ENCODE data around the gene PMEPA1.

GRCh38 chr20:57707849-57708693 is 1.7 kb downstream of the PMEPA1 start:
- TF ChIP-seq, protein P1, sequence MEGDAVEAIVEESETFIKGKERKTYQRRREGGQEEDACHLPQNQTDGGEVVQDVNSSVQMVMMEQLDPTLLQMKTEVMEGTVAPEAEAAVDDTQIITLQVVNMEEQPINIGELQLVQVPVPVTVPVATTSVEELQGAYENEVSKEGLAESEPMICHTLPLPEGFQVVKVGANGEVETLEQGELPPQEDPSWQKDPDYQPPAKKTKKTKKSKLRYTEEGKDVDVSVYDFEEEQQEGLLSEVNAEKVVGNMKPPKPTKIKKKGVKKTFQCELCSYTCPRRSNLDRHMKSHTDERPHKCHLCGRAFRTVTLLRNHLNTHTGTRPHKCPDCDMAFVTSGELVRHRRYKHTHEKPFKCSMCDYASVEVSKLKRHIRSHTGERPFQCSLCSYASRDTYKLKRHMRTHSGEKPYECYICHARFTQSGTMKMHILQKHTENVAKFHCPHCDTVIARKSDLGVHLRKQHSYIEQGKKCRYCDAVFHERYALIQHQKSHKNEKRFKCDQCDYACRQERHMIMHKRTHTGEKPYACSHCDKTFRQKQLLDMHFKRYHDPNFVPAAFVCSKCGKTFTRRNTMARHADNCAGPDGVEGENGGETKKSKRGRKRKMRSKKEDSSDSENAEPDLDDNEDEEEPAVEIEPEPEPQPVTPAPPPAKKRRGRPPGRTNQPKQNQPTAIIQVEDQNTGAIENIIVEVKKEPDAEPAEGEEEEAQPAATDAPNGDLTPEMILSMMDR (IDR thresholded peaks at IDR 0.05), result no peak
- TF ChIP-seq POLR2AphosphoS5 (IDR thresholded peaks at IDR 0.05), result peak; percentile 37
- TF ChIP-seq EP300 (IDR thresholded peaks at IDR 0.05), result no peak
- no peak for TF ChIP-seq POLR2A (IDR thresholded peaks at IDR 0.05)
